ENCODE data around the gene NME1.

The NME1 gene

DNA sequence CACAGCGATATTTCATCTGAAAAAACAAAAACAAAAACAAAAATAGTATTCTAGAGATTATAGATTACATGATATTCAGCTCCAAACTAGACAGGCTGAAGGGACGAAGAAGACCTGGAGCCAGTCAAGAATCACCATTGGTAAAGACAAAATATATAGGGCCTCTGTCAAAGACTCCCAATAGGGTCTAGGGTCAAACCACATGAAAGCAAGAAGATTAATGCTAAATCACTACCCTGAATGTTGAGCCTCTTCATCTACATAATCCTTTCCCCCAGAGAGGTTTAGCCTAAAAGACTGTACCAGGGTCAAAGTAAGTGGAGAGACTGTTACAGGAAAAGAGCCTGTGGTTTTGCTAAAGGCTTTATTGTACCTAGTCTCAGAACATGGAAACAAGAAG is 10.8 kb upstream of the NME1 start:
- Histone ChIP-seq H3K4me3 (ENCODE audit: low read depth in 1 of 2, low read length in 1 of 2) (no peak overlapping the region), H3K4me1 (ENCODE audit: control insufficient read depth in 1 of 2, insufficient read depth in 1 of 2, low read depth in 1 of 2, low read length in 1 of 2) (no peaks in the 10 kb centered on the region), H3K27ac (no peak overlapping the region), H3K27me3 (no peaks in the 10 kb centered on the region), H3K36me3 (no peaks in the 10 kb centered on the region), H3K9me3 (no peaks in the 10 kb centered on the region)
- TF ChIP-seq, protein P1, sequence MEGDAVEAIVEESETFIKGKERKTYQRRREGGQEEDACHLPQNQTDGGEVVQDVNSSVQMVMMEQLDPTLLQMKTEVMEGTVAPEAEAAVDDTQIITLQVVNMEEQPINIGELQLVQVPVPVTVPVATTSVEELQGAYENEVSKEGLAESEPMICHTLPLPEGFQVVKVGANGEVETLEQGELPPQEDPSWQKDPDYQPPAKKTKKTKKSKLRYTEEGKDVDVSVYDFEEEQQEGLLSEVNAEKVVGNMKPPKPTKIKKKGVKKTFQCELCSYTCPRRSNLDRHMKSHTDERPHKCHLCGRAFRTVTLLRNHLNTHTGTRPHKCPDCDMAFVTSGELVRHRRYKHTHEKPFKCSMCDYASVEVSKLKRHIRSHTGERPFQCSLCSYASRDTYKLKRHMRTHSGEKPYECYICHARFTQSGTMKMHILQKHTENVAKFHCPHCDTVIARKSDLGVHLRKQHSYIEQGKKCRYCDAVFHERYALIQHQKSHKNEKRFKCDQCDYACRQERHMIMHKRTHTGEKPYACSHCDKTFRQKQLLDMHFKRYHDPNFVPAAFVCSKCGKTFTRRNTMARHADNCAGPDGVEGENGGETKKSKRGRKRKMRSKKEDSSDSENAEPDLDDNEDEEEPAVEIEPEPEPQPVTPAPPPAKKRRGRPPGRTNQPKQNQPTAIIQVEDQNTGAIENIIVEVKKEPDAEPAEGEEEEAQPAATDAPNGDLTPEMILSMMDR (IDR thresholded peaks at IDR 0.05) = no peak

DNA sequence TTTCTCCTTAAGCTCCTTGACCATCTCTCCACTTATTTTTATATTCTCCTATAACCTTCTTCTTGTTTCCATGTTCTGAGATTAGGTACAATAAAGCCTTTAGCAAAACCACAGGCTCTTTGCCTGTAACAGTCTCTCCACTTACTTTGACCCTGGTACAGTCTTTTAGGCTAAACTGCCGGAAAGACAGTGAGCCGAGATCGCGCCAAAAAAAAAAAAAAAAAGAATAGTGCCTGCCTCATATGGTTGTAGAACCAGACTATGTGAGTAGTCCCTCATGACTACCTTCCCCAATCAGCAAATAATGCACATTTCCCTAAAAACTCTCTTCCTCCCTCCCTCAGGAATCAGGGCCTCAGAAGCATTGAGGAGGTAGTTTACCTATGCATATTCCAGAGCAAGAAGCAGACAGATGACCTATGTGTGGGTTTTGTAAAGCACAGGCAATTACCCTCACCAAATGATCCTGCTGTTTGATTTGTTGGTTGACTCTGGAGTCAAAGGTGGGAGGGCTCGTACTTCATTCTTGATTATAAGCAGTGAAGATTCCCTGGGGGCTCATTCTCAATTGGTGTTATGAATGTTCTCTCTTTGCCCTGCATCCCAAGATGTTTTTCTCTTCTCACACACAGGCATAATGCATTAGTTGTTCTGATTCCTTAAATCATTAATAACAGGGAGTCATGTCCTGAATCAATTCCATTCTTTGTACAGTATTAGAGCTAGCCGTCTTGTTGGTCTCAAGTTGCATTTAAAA is 8.9 kb upstream of the NME1 start:
- Histone ChIP-seq H3K9me3 (no peaks in the 10 kb centered on the region), H3K27me3 (no peaks in the 10 kb centered on the region), H3K4me3 (ENCODE audit: low read depth in 1 of 2, low read length in 1 of 2) (no peak overlapping the region), H3K27ac (no peak overlapping the region), H3K4me1 (ENCODE audit: control insufficient read depth in 1 of 2, insufficient read depth in 1 of 2, low read depth in 1 of 2, low read length in 1 of 2) (no peaks in the 10 kb centered on the region), H3K36me3 (no peaks in the 10 kb centered on the region)
- TF ChIP-seq, protein P1 (IDR thresholded peaks at IDR 0.05) = no peak

DNA sequence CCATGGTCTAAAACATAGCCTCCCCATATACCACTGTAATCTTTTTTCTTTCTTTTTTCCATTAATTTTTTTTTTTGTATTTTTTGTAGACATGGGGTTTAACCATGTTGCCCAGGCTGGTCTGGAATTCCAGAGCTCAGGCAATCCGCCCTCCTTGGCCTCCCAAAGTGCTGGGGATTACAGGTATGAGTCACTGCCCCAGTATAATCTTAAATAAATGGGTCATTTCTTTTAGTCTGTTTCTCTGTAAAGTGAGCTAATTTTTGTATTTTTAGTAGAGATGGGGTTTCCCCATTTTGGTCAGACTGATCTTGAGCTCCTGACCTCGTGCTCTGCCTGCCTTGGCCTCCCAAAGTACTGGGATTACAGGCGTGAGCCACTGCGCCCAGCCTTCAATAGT is 5.7 kb upstream of the NME1 start:
- Histone ChIP-seq H3K4me1 (ENCODE audit: control insufficient read depth in 1 of 2, insufficient read depth in 1 of 2, low read depth in 1 of 2, low read length in 1 of 2) (peaks cover 1 to 3% of the 10 kb centered on the region in 2 experiments), H3K9me3 (no peaks in the 10 kb centered on the region), H3K4me3 (ENCODE audit: low read depth in 1 of 2, low read length in 1 of 2) (no peak overlapping the region), H3K27ac (no peak overlapping the region), H3K36me3 (no peaks in the 10 kb centered on the region), H3K27me3 (no peaks in the 10 kb centered on the region)
- TF ChIP-seq, protein P1 (IDR thresholded peaks at IDR 0.05) = no peak

DNA sequence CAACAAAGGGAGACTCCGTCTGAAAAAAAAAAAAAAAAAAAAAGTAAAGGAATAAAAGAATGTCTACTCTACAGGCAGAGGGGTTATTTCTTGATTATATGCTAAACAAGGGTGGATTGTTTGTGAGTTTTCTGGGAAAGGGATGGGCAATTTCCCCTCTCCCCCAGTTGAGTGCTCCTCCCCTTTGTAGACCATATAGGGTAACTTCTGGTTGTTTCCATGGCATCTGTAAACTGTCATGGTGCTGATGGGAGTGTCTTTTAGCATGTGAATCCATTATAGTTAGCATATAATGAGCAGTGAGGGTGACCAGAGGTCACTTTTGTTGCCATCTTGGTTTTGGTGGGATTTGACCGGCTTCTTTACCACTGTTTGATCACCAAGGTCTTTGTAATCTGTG is 4.2 kb upstream of the NME1 start:
- TF ChIP-seq, protein P1 (IDR thresholded peaks at IDR 0.05) = no peak
- H3K36me3 ChIP-seq = no peaks in the 10 kb centered on the region
- peaks cover 14 to 16% of the 10 kb centered on the region in 2 experiments for H3K4me1 ChIP-seq (ENCODE audit: control insufficient read depth in 1 of 2, insufficient read depth in 1 of 2, low read depth in 1 of 2, low read length in 1 of 2)
- H3K4me3 ChIP-seq (ENCODE audit: low read depth in 1 of 2, low read length in 1 of 2) = no peak overlapping the region
- no peaks in the 10 kb centered on the region for H3K9me3 ChIP-seq
- H3K27me3 ChIP-seq = no peaks in the 10 kb centered on the region
- no peak overlapping the region for H3K27ac ChIP-seq

DNA sequence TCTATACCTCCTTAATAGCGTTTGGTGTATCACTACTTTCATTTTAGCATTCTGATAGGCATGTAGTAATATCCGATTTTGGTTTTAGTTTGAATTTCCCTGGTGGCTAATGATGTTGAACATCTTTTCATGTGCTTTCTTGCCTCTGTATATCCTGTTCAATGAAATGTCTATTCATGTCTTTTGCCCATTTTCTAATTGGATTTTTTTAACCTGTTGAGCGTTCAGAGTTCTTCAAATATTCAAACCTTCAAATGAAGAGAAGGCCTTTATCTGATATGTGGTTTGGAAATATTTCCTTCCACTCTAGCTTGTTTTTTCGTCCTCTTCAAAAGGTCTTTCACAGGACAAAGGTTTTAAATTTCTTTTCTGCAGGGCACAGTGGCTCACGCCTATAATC is 2.4 kb upstream of the NME1 start:
- Histone ChIP-seq H3K27ac (no peak overlapping the region), H3K27me3 (no peaks in the 10 kb centered on the region), H3K36me3 (no peaks in the 10 kb centered on the region), H3K9me3 (no peaks in the 10 kb centered on the region), H3K4me3 (ENCODE audit: low read depth in 1 of 2, low read length in 1 of 2) (no peak overlapping the region), H3K4me1 (ENCODE audit: control insufficient read depth in 1 of 2, insufficient read depth in 1 of 2, low read depth in 1 of 2, low read length in 1 of 2) (peaks cover 20% of the 10 kb centered on the region in 2 experiments)
- TF ChIP-seq, protein P1 (IDR thresholded peaks at IDR 0.05) = no peak

Measured in neutrophil (primary cell).